HG03469 (cell line): Measurements from ENCODE around the gene KIAA0753.

Experiments used
- ATAC-seq: cut with Tn5 transposase; IDR thresholded peaks from one replicate; pipeline ENCODE4 v1.9.1; 2021; ENCODE audit warnings: mild to moderate bottlenecking, moderate library complexity, moderate number of reproducible peaks; ENCODE audit not compliant: unreplicated experiment

The KIAA0753 gene

GRCh38 chr17:6551869-6552531 lies 88.5 kb downstream of the KIAA0753 start:
- ATAC-seq = no peak

GRCh38 chr17:6551356-6551755 lies 89.2 kb downstream of the KIAA0753 start:
- ATAC-seq = no peak

- ATAC-seq = no peak
These were observed 91.0 kb downstream of the KIAA0753 start for GRCh38 chr17:6549384-6550036.

- no peak for ATAC-seq
These were observed 91.8 kb downstream of the KIAA0753 start for GRCh38 chr17:6548578-6549330.

- no peak for ATAC-seq
These were observed 92.5 kb downstream of the KIAA0753 start for GRCh38 chr17:6548034-6548433.

- no peak for ATAC-seq
These were observed 93.2 kb downstream of the KIAA0753 start for GRCh38 chr17:6547336-6547735.

- ATAC-seq = no peak
These were observed 94.3 kb downstream of the KIAA0753 start for GRCh38 chr17:6546069-6546718.

- no peak for ATAC-seq
These were observed 95.2 kb downstream of the KIAA0753 start for GRCh38 chr17:6545291-6545690.

GRCh38 chr17:6544011-6544370 lies 96.5 kb downstream of the KIAA0753 start:
- ATAC-seq = no peak

GRCh38 chr17:6543079-6544010 lies 97.2 kb downstream of the KIAA0753 start:
- ATAC-seq = no peak

GRCh38 chr17:6542577-6542976 lies 97.9 kb downstream of the KIAA0753 start:
- ATAC-seq = no peak

GRCh38 chr17:6541886-6542285 lies 98.6 kb downstream of the KIAA0753 start:
- no peak for ATAC-seq

- ATAC-seq = no peak
These were observed 100.6 kb downstream of the KIAA0753 start for GRCh38 chr17:6539871-6540270.

GRCh38 chr17:6536566-6537065 lies 103.9 kb downstream of the KIAA0753 start:
- no peak for ATAC-seq

GRCh38 chr17:6536053-6536452 lies 104.5 kb downstream of the KIAA0753 start:
- ATAC-seq = no peak

- ATAC-seq = no peak
These were observed 105.5 kb downstream of the KIAA0753 start for GRCh38 chr17:6534846-6535514.

- ATAC-seq = no peak
These were observed 108.0 kb downstream of the KIAA0753 start for GRCh38 chr17:6532441-6532885.

- no peak for ATAC-seq
These were observed 108.9 kb downstream of the KIAA0753 start for GRCh38 chr17:6531575-6531974.

GRCh38 chr17:6530324-6530920 lies 110.1 kb downstream of the KIAA0753 start:
- no peak for ATAC-seq
